ENCODE measurements around the gene CGNL1.

CGNL1 gene

GRCh38 chr15:57510647-57511046, 134.3 kb downstream of the CGNL1 start:
- no peak overlapping the region for H3K18ac ChIP-seq (ENCODE audit: low read length)
- no peak overlapping the region for H4K8ac ChIP-seq (ENCODE audit: low read depth, low read length)
- no peak overlapping the region for H3K4ac ChIP-seq (ENCODE audit: low read length)
- no peak overlapping the region for H2BK12ac ChIP-seq (ENCODE audit: low read length)
- H3K27ac ChIP-seq (replicated peaks; ENCODE audit: low read length): no peak overlapping the region
- no peak overlapping the region for H3K14ac ChIP-seq (ENCODE audit: low read length)
- H3K79me1 ChIP-seq (ENCODE audit: low read depth, low read length): no peaks in the 10 kb centered on the region
- no peaks in the 10 kb centered on the region for H3K9me3 ChIP-seq (replicated peaks in 1 of 2; ENCODE audit: control insufficient read depth in 2 of 2, insufficient read depth in 1 of 2, low read depth in 1 of 2, low read length in 2 of 2)
- no peak overlapping the region for H3K9ac ChIP-seq (ENCODE audit: low read depth, low read length, poor library complexity)
- H2BK120ac ChIP-seq (ENCODE audit: low read depth, low read length): no peak overlapping the region
- no peak overlapping the region for H2AFZ ChIP-seq (ENCODE audit: low read length)
- H3K4me2 ChIP-seq (ENCODE audit: insufficient read depth, low read length, poor library complexity, severe bottlenecking): no peak overlapping the region
- H3K27me3 ChIP-seq (ENCODE audit: control insufficient read depth in 3 of 3, insufficient read depth in 3 of 3, low read depth in 1 of 3, low read length in 3 of 3): no peaks in the 10 kb centered on the region
- DNase-seq (ENCODE audit: low spot score): no peak
- H3K4me3 ChIP-seq (ENCODE audit: low read length in 2 of 2): no peak overlapping the region
- H2BK5ac ChIP-seq (ENCODE audit: low read length): no peak overlapping the region
- H4K91ac ChIP-seq (ENCODE audit: low read depth, low read length, poor library complexity): no peak overlapping the region
- no peak overlapping the region for H2AK5ac ChIP-seq (ENCODE audit: low read depth, low read length)
- H3K23ac ChIP-seq (ENCODE audit: low read depth, low read length, poor library complexity): no peak overlapping the region
- H2BK15ac ChIP-seq (ENCODE audit: low read length): no peak overlapping the region
- no CpG with 5 or more reads among the region's 9 CpGs for WGBS, 2 donors (ENCODE audit: extremely low coverage in 2 of 2, insufficient read length in 2 of 2, insufficient replicate concordance in 1 of 2)
- peaks cover 12 to 13% of the 10 kb centered on the region in 2 donors for H3K4me1 ChIP-seq (ENCODE audit: control insufficient read depth in 2 of 2, insufficient read depth in 1 of 2, low read depth in 1 of 2, low read length in 2 of 2)
- H3K36me3 ChIP-seq (replicated peaks in 1 of 2; ENCODE audit: control insufficient read depth in 2 of 2, insufficient read depth in 2 of 2, low read length in 2 of 2): no peaks in the 10 kb centered on the region

DNA sequence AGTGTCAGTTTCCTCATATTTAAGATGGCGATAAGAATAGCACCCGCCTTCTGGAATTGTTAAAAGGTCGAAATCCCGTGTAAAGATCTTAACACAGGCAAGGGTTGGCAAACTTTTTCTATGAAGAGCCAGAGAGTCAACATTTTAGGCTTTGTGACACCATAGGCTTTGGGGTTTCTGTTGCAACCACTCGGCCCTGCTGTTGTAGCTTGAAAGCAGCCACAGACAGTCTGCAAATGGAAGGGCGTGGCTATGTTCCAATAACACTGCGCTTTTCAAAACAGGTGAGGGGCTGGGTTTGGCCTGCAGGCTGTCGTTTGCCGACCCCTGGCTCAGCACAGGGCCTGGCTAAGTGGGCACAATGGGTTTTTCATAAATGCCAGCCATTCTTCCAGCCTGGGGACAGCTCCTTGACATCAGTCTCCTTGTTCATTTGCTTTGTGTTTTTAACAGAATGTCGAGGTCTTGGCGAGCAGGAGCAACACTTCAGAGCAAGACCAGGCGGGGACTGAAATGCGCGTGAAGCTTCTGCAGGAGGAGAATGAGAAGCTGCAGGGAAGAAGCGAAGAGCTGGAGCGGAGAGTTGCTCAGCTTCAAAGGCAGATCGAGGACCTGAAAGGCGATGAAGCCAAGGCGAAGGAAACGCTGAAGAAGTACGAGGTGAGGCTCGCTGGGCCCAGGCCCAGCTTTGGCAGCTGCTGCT, 140.2 kb downstream of the CGNL1 start:
- Histone ChIP-seq H2AK5ac (ENCODE audit: low read depth, low read length) (peak overlapping the region; percentile 6), H4K8ac (ENCODE audit: low read depth, low read length) (no peak overlapping the region), H3K18ac (ENCODE audit: low read length) (peak overlapping the region; percentile 51)

GRCh38 chr15:57517030-57517671, 140.8 kb downstream of the CGNL1 start:
- Histone ChIP-seq H3K79me1 (ENCODE audit: low read depth, low read length) (no peaks in the 10 kb centered on the region), H2AFZ (ENCODE audit: low read length) (no peak overlapping the region), H3K14ac (ENCODE audit: low read length) (no peak overlapping the region), H3K9ac (ENCODE audit: low read depth, low read length, poor library complexity) (no peak overlapping the region), H2BK5ac (ENCODE audit: low read length) (no peak overlapping the region), H3K27ac (replicated peaks; ENCODE audit: low read length) (no peak overlapping the region), H2AK5ac (ENCODE audit: low read depth, low read length) (peak overlapping the region; percentile 6), H3K23ac (ENCODE audit: low read depth, low read length, poor library complexity) (no peak overlapping the region), H3K4me1 (ENCODE audit: control insufficient read depth in 2 of 2, insufficient read depth in 1 of 2, low read depth in 1 of 2, low read length in 2 of 2) (peaks cover 2 to 3% of the 10 kb centered on the region in 2 donors), H3K27me3 (ENCODE audit: control insufficient read depth in 3 of 3, insufficient read depth in 3 of 3, low read depth in 1 of 3, low read length in 3 of 3) (no peaks in the 10 kb centered on the region), H3K4ac (ENCODE audit: low read length) (no peak overlapping the region), H3K18ac (ENCODE audit: low read length) (no peak overlapping the region), H3K4me2 (ENCODE audit: insufficient read depth, low read length, poor library complexity, severe bottlenecking) (no peak overlapping the region), H2BK15ac (ENCODE audit: low read length) (no peak overlapping the region), H3K4me3 (ENCODE audit: low read length in 2 of 2) (no peak overlapping the region), H3K9me3 (replicated peaks in 1 of 2; ENCODE audit: control insufficient read depth in 2 of 2, insufficient read depth in 1 of 2, low read depth in 1 of 2, low read length in 2 of 2) (peaks cover 0 to 2% of the 10 kb centered on the region in 2 donors), H4K91ac (ENCODE audit: low read depth, low read length, poor library complexity) (no peak overlapping the region), H2BK12ac (ENCODE audit: low read length) (no peak overlapping the region), H2BK120ac (ENCODE audit: low read depth, low read length) (no peak overlapping the region), H3K36me3 (replicated peaks in 1 of 2; ENCODE audit: control insufficient read depth in 2 of 2, insufficient read depth in 2 of 2, low read length in 2 of 2) (no peaks in the 10 kb centered on the region), H4K8ac (ENCODE audit: low read depth, low read length) (no peak overlapping the region)
- WGBS, 2 donors (ENCODE audit: extremely low coverage in 2 of 2, insufficient read length in 2 of 2, insufficient replicate concordance in 1 of 2): no CpG with 5 or more reads among the region's 6 CpGs
- DNase-seq (ENCODE audit: low spot score): no peak

More for the DNA sequence above, 140.2 kb downstream of the CGNL1 start:
- H2BK15ac ChIP-seq (ENCODE audit: low read length): no peak overlapping the region
- H3K4me3 ChIP-seq (ENCODE audit: low read length in 2 of 2): no peak overlapping the region
- no peak overlapping the region for H4K91ac ChIP-seq (ENCODE audit: low read depth, low read length, poor library complexity)
- no peak overlapping the region for H3K4me2 ChIP-seq (ENCODE audit: insufficient read depth, low read length, poor library complexity, severe bottlenecking)
- DNase-seq (ENCODE audit: low spot score): no peak
- H2BK12ac ChIP-seq (ENCODE audit: low read length): no peak overlapping the region
- H2AFZ ChIP-seq (ENCODE audit: low read length): no peak overlapping the region
- H3K14ac ChIP-seq (ENCODE audit: low read length): no peak overlapping the region
- WGBS, 2 donors (ENCODE audit: extremely low coverage in 2 of 2, insufficient read length in 2 of 2, insufficient replicate concordance in 1 of 2): no CpG with 5 or more reads among the region's 22 CpGs
- H3K4me1 ChIP-seq (ENCODE audit: control insufficient read depth in 2 of 2, insufficient read depth in 1 of 2, low read depth in 1 of 2, low read length in 2 of 2): peaks cover 2 to 3% of the 10 kb centered on the region in 2 donors
- H3K27ac ChIP-seq (replicated peaks; ENCODE audit: low read length): no peak overlapping the region
- H3K79me1 ChIP-seq (ENCODE audit: low read depth, low read length): no peaks in the 10 kb centered on the region
- no peak overlapping the region for H3K9ac ChIP-seq (ENCODE audit: low read depth, low read length, poor library complexity)
- no peaks in the 10 kb centered on the region for H3K36me3 ChIP-seq (replicated peaks in 1 of 2; ENCODE audit: control insufficient read depth in 2 of 2, insufficient read depth in 2 of 2, low read length in 2 of 2)
- H2BK120ac ChIP-seq (ENCODE audit: low read depth, low read length): no peak overlapping the region
- H3K9me3 ChIP-seq (replicated peaks in 1 of 2; ENCODE audit: control insufficient read depth in 2 of 2, insufficient read depth in 1 of 2, low read depth in 1 of 2, low read length in 2 of 2): peaks cover 0 to 2% of the 10 kb centered on the region in 2 donors
- H2BK5ac ChIP-seq (ENCODE audit: low read length): no peak overlapping the region
- no peaks in the 10 kb centered on the region for H3K27me3 ChIP-seq (ENCODE audit: control insufficient read depth in 3 of 3, insufficient read depth in 3 of 3, low read depth in 1 of 3, low read length in 3 of 3)
- no peak overlapping the region for H3K4ac ChIP-seq (ENCODE audit: low read length)
- no peak overlapping the region for H3K23ac ChIP-seq (ENCODE audit: low read depth, low read length, poor library complexity)

GRCh38 chr15:57518779-57519405, 142.6 kb downstream of the CGNL1 start:
- Histone ChIP-seq H3K23ac (ENCODE audit: low read depth, low read length, poor library complexity) (no peak overlapping the region), H3K36me3 (replicated peaks in 1 of 2; ENCODE audit: control insufficient read depth in 2 of 2, insufficient read depth in 2 of 2, low read length in 2 of 2) (no peaks in the 10 kb centered on the region), H3K4me3 (ENCODE audit: low read length in 2 of 2) (no peak overlapping the region), H2AK5ac (ENCODE audit: low read depth, low read length) (no peak overlapping the region), H3K27me3 (ENCODE audit: control insufficient read depth in 3 of 3, insufficient read depth in 3 of 3, low read depth in 1 of 3, low read length in 3 of 3) (no peaks in the 10 kb centered on the region), H3K4me1 (ENCODE audit: control insufficient read depth in 2 of 2, insufficient read depth in 1 of 2, low read depth in 1 of 2, low read length in 2 of 2) (peaks cover 2 to 3% of the 10 kb centered on the region in 2 donors), H2BK12ac (ENCODE audit: low read length) (no peak overlapping the region), H3K27ac (replicated peaks; ENCODE audit: low read length) (no peak overlapping the region), H3K4ac (ENCODE audit: low read length) (no peak overlapping the region), H4K8ac (ENCODE audit: low read depth, low read length) (no peak overlapping the region), H3K18ac (ENCODE audit: low read length) (no peak overlapping the region), H2BK120ac (ENCODE audit: low read depth, low read length) (no peak overlapping the region), H2BK15ac (ENCODE audit: low read length) (no peak overlapping the region), H3K79me1 (ENCODE audit: low read depth, low read length) (no peaks in the 10 kb centered on the region), H3K9ac (ENCODE audit: low read depth, low read length, poor library complexity) (no peak overlapping the region), H3K9me3 (replicated peaks in 1 of 2; ENCODE audit: control insufficient read depth in 2 of 2, insufficient read depth in 1 of 2, low read depth in 1 of 2, low read length in 2 of 2) (peaks cover 0 to 2% of the 10 kb centered on the region in 2 donors), H3K4me2 (ENCODE audit: insufficient read depth, low read length, poor library complexity, severe bottlenecking) (no peak overlapping the region), H3K14ac (ENCODE audit: low read length) (no peak overlapping the region), H4K91ac (ENCODE audit: low read depth, low read length, poor library complexity) (no peak overlapping the region), H2AFZ (ENCODE audit: low read length) (no peak overlapping the region), H2BK5ac (ENCODE audit: low read length) (no peak overlapping the region)
- no CpG with 5 or more reads among the region's 13 CpGs for WGBS, 2 donors (ENCODE audit: extremely low coverage in 2 of 2, insufficient read length in 2 of 2, insufficient replicate concordance in 1 of 2)
- no peak for DNase-seq (ENCODE audit: low spot score)
